GM21423 (cell line): ENCODE data around the gene PTPRH.
A peak's percentile ranks its signal among the peaks of the same experiment; 100 is the strongest.

Experiments used
- ATAC-seq: cut with Tn5 transposase; IDR thresholded peaks from one replicate; pipeline ENCODE4 v1.9.1; 2021; ENCODE audit warnings: mild to moderate bottlenecking, moderate library complexity; ENCODE audit not compliant: unreplicated experiment

The PTPRH gene, protein sequence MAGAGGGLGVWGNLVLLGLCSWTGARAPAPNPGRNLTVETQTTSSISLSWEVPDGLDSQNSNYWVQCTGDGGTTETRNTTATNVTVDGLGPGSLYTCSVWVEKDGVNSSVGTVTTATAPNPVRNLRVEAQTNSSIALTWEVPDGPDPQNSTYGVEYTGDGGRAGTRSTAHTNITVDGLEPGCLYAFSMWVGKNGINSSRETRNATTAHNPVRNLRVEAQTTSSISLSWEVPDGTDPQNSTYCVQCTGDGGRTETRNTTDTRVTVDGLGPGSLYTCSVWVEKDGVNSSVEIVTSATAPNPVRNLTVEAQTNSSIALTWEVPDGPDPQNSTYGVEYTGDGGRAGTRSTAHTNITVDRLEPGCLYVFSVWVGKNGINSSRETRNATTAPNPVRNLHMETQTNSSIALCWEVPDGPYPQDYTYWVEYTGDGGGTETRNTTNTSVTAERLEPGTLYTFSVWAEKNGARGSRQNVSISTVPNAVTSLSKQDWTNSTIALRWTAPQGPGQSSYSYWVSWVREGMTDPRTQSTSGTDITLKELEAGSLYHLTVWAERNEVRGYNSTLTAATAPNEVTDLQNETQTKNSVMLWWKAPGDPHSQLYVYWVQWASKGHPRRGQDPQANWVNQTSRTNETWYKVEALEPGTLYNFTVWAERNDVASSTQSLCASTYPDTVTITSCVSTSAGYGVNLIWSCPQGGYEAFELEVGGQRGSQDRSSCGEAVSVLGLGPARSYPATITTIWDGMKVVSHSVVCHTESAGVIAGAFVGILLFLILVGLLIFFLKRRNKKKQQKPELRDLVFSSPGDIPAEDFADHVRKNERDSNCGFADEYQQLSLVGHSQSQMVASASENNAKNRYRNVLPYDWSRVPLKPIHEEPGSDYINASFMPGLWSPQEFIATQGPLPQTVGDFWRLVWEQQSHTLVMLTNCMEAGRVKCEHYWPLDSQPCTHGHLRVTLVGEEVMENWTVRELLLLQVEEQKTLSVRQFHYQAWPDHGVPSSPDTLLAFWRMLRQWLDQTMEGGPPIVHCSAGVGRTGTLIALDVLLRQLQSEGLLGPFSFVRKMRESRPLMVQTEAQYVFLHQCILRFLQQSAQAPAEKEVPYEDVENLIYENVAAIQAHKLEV

DNA sequence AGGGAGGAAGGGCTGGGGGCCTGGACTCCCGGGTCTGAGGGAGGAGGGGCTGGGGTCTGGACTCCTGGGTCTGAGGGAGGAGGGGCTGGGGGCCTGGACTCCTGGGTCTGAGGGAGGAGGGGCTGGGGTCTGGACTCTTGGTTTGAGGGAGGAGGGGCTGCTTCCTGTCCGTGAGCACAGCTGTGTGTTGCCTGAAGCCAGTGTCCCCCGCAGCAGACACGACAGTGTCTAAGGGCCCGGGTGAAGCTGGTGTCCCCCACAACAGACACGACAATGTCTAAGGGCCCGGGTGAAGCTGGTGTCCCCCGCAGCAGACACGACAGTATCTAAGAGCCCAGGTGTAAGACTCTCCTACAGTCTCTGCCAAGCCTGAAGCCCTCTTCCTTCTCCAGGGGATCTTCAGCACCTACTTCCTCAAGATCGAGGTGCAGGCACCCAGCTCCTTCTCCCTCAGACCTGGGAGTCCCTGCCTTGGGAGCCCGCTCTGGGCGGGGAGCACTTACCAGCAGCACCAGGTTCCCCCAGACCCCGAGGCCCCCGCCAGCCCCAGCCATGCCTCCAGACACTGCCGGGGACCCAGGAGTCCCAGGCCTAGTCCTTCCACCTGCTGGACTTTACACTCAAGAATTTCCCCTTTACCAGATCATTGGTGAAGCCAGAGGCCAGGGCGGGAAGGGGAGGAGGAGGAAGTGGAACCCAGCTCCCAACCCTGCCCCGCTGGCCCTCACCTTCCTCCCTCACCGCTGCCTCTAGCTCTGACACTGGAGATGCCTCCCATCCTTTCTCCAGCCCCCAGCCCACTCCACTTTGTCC, at the start of gene PTPRH:
PTPRH (minus strand) TSS at position 622 of the 813 bp plus-strand sequence; CDS start at position 554, 68 bp downstream.
- ATAC-seq = no peak

DNA sequence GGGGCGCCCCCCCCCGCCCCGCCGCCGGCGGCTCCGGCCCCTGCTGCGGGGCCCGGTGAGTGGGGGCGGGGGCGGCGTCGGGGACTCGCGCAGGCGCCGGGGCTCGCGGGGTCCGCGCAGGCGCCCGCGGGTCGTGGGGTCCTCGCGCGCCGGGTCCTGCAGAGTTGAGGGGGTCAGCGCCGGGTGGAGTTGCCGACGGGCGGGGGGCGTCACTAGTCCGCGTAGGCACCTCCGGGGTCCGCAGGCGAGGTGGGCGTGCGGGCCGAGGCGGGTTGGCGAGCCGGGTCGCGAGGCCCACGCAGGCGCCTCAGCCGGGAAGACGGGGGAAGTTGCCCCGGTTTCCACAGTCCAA, 49.2 kb upstream of the PTPRH start:
- ATAC-seq = peak; percentile 10

DNA sequence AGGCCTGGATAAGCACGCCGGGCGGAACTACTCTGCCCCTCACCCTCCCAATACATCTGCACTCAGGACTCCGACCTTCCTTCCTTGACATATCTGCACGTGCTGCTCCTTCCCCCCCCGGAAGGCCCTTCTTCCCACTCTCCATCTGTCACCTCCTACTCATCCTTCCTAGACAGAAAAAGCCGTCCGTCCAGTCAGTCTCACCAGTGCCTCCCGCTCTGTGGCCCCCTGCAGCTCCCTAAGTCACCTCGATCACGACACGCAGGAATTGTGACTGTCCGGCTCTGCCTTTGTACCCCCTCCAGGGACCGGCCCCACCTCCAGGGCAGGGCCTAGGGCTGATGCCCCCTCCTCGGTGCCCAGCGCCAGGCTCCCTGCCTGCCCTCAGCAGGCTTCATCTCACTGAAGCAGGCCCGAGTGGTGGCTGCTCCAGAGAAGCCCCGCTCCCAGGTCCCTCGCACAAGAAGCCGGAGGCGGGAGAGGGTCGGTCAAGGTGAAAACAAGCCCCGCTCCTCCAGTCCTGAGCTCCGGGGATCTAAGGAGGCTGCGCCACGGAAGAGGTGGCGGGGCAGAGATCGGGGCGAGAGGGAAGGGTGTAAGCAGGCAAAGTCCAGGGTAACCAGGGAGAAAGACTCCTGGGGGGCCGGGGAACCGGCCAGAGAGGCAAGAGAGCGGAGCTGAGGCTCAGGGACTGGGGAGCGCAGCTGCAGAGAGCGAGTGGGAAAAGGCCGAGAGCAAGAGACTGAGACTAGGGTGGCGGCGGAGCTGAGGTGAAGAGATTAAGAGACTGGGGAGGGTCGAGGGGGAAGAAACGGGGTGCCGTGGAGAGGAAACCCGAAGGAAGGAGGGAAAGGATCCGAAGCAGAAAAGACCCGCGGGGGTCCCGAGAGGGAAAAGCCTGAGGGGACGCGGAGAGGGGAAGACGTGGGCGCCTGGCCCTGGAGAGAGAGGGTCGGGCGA, 48.4 kb upstream of the PTPRH start:
- ATAC-seq = no peak

DNA sequence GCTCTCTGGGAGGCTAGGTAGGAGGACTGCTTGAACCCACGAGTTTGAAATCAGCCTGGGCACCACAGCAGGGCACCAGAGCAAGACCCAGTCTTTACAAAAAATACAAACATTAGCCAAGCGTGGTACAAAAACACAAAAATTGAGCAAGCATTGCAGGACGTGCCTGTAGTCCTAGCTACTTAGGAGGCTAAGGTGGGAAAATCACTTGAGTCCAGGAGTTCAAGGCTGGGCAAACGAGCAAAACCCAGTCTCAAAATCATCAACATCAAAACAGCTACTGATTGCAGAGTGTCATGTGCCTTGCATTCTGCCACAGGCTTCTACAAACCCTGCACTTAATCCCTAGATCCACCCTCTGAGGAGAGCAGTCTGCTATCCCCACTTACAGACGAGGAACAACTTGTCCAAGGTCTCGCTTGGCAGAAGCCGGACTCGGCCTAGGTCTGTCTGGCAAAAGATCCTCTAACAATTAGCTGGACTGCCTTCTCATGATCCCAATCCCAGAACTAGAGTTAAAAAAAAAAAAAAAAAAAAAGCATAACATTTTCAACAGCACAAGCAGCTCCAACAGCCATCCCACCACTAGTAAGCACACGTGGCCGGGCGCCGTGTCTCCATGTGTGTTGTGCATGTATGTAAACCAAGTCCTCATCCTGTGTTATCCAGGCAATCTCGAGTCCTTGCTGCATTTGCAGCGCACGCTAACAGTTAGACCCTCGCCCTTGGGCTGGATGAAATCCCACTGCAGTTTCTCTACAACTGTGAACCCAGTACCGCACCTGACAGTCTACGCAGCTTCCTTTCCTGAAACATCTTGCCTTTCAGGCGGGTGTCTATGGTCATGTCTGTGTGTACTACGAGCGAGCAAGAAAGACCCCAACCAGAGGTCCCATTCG, 47.5 kb upstream of the PTPRH start:
- no peak for ATAC-seq

DNA sequence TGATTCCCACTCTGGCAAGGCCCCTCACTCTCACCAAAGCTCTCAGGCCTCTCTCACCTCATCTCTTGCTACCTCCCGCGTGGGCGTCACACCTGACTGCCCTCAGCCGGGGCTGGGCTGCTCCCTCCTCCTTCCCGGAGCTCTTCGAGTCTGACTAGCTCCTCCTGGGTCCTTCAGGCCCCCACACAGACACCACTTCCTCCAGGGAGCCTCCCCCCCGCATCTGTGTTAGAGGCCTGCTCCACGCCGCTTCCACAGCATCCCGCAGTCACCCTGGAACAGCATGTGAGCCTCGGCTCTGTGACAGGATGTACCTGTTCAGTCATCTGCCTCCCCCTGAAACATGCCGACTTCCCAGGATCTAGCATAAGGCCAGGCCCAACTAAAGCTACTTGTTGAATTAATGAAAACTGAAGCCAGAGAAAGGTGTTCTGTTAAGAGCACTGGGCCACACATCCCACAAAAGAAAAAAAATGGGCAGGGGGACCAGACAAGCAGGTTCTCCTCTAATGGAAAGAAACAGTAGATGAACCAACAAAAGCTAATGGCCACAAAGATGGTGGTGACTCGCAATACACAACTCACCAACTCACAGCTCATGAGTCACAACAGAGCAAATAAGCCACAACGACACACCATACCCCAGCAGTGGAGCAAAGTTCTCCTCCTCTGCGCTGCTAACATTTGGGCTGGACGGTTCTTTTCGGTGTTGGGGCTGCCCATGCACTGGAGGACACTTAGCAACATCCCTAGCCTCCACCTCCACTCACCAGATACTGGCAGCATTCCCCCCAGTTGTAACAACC, 46.5 kb upstream of the PTPRH start:
- no peak for ATAC-seq

DNA sequence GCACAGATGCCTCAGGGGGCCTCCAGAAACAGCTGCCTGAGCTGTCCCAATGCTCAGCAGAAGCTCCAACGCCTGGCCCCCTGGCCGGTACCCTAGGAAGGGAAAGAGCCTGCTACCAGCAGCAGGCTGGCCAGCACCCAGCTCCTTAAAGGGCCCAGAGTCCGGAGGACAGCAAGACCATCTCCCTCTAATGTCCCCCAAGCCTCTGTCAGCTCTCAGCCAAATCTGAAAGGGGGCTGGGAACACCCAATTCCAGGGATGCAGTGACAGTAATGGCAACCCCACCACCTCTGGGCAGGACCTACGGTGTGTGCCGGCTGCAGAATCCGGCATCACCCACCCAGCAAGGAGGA, 45.3 kb upstream of the PTPRH start:
- no peak for ATAC-seq

DNA sequence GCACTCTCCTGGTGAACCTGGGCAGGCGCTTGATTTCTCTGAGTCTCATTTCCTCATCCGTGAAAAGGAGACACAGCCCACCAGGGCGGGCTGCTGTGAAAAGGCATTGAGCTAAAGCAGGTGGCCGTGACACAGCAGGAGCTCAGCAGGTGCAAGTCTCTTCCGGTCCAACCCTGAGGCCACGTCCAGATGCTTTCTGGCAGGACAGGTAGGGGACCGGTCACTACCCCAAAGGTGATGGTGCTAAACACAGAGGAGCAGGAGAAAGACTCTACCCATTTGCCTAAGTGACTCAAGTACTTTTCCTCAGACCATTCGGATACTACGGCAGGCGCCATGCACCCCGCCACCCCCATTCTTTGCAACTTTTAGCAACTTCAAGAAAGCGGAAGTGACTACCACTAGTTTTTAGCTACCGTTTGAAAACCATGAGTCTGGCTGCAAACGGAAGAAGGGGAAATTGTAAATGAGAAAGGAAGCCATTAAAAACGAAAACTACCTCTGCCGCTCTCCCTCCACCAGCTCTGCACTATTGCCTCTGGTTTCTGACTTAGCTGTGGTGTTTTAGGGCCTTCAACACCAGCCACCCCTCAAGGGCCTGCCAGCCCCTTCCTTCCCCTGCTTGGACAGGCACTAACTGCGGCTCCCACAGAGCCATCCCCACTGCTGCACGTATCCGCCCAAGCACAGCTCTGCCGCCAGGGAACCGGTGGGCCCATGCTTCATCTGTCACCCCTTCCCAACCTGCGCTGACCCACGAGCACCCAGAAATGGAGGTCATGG, 44.7 kb upstream of the PTPRH start:
- peak; percentile 42 for ATAC-seq

DNA sequence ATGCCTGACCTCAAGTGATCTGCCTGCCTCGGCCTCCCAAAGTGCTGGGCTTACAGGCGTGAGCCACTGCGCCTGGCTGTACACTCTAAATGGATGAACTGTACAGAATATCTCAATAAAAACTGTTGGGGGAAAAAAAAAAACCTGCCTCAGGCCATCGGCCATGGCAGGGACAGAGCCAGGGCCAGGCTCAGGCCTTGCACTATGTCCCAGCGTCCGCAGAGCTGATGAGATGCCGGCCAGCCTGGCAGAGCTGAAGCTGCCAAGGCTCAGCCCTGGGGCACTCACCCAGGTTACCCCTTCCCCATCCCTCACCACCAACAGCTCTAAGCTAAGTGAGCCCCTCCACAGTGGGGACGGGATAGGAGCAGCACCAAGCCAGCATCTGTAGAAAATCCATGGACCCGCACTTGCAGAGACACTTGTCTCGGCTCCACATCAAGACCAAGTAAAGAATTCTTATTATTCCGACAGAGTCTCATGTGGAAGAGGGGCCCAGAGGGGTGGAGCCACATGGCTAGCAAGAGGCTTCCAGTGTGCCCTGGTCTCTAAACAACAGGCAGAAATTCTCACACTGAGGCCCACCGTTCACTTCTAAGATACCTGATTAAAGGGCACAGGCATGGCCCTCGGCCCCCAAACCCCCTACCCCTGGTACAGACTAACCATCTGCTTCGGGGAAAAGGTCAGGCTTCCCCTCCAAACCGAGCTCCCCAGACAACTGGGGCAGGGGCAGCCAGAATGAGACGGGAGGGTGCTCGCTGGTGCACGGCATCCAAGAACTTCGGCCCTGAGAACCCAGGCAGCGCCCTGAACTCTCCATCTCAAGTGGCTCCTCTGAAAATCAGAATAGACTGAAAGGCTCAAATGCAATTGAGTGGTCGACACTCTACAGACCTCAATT, 43.7 kb upstream of the PTPRH start:
- ATAC-seq = no peak

DNA sequence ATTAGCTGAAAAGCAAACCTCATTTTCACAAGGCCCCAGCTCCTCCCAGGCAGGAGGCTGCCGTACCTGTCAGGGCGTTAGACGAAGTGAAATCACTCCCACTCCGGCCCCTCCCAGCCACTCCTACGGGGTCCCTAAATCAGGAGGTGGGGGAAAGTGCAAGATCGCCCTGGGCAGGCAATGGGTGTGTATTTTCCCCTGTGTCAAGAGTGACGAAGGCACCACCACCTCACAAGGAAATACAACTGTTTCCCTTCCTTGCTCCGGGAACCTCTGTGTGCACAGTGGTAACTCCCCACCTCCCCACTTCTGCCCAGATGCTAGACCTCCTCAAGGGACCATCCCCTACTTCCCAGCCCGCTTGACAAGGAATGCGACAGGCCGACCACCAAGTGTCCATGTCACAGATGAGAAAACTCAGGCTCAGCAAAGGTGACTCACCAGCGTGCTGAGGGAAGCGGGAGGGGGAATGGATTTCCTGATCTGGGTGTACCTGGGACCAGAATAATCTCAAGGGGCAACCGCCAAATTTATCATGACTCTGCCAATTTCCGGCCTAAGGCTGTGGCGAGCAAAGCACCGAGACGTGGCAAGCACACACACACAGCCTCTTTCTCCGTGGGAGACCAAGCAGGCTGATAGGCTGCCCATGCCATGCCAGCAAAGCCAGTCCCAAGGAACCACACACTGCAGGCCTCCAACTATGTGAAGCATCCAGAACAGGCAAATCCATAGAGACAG, 42.2 kb upstream of the PTPRH start:
- ATAC-seq = no peak

DNA sequence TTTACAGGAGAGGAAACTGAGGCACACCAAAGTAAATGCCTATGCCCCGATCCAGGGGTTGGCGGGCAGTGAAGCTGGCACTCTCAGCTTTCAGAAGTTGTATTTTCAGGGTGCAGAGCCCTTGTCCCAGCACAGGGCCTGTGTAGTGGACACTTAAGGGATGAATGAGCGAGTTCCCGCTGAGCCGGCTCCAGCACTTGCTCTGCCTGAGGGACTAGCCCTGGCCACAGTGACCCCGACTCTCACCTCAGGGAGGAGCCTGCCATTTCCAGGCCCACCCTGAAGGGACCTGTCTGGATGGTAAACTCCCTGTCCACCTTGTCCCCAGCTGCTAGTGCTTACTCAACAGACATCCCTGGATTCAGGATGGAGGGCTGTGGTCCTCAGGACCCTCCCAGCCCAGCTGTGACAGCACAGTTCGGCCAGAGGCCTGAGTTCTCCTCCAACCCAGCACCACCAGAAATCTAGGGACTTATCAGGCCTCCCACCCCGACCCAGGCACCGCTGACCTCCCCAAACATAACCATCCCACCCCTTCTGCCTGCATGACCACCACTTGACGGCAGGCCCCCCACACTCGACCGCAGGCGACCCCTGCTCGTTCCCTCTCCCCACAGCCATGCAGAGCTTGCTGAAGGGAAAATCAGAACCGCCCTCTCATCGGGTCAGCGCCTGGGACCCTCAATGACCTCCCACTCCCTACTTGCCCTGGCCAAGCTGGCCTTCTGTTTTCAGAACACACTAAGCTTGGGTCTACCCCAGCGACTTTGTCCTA, 41.1 kb upstream of the PTPRH start:
- ATAC-seq = no peak

DNA sequence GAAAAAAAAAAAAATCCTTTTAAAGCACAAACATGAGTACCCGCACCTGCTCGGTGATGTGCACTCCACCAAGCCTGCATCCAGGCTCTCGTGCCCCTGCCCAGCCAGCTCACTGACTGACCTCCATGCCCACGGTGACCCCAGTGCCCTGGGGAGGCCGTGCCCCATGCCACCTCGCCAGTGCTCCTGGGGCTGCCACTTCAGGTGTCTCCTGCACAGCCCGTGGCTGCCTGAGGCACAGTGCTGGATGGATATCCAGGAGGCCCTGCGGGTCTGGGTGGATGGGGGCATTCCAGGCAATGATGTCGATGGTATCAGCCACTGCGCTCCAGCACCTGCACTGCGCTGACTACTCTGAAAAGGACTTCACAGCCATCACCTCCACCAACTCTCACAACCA, 40.5 kb upstream of the PTPRH start:
- no peak for ATAC-seq

DNA sequence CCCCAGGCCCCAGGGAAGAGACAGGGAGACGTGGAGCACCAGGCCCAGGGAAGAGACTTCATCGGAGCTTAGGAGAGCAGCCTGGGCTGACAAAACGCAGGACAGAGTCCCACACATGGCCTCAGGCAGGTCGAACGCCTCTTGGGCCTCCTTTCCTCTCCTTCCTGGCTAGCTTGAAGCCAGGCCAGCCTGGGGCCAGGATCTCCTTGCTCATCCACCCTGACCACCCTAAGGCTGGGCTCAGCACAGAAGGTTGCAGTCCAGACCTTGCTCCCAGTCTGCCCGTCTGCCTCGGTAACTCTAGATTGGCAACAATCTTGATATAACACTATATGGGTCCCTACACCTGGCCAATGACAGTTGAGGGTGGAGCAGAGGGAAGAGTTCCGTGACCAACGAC, 39.4 kb upstream of the PTPRH start:
- no peak for ATAC-seq

DNA sequence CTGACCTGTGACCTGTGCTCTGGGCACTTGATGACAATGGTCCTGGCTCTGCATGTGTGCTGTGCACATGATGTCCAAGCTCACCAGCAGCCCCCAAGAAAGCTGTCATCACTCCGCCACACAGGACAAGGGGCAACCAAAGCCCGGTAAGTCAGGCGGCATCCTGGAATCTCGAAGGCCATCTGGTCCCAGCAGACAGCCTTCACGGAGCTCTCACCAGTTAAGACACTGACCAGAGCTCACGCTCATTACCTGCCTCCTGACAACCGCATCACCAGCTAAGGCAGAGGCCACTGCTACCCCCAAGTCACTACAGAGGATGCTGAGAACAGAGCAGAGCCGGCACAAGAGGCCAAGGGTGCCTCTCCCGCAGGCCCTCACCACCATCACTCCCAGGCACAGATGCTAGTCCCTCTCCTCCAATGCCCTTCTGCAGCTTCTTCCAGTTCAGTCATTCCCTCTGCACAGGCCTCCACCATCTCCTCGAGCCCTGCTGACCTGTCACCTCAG, 38.9 kb upstream of the PTPRH start:
- no peak for ATAC-seq

DNA sequence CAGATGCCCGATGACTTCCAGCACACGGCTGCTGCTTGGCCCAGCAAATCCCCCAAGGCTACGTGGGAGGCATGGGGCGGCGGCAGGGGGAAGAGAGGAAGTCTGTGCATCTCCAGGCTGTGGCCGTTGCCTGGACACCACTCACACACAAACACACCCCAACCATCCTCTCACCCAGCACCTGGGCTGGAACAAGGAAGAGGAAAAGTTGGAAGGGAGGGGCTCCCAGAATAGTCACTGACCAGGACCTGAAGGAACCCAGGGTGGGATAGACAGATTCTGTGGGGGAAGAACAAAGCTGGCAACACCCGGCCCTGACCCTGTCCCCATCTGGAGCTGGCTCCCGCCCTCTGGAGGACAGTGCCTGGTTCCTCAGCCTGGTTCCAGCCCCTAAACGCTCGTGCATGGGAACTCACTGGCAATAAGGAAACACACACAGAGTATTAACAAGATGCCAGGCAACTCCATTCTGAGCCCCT, 38.4 kb upstream of the PTPRH start:
- no peak for ATAC-seq
